LNCAP (cell line): ENCODE results near the gene SELENOW.

Source experiments
- CTCF ChIP-seq: fragments of 450-650 bp; IDR thresholded peaks from 2 replicates; pipeline ENCODE4 v1.5.1; 2017; ENCODE audit warnings: mild to moderate bottlenecking

Gene SELENOW

GRCh38 chr19:47786566-47786965, 8.1 kb downstream of the SELENOW start:
- TF ChIP-seq CTCF: no peak

- peak; percentile 62 for TF ChIP-seq CTCF
These were observed 11.9 kb downstream of the SELENOW start for GRCh38 chr19:47790398-47790814.

GRCh38 chr19:47792616-47793015, 14.1 kb downstream of the SELENOW start:
- TF ChIP-seq CTCF: no peak

- no peak for TF ChIP-seq CTCF
These were observed 16.0 kb downstream of the SELENOW start for GRCh38 chr19:47794526-47794925.

- no peak for TF ChIP-seq CTCF
These were observed 18.3 kb downstream of the SELENOW start for GRCh38 chr19:47796785-47797184.

GRCh38 chr19:47797996-47798903, 19.7 kb downstream of the SELENOW start:
- TF ChIP-seq CTCF: no peak

GRCh38 chr19:47798904-47799266, 20.4 kb downstream of the SELENOW start:
- no peak for TF ChIP-seq CTCF

GRCh38 chr19:47801270-47801669, 22.8 kb downstream of the SELENOW start:
- TF ChIP-seq CTCF: no peak
